IPS-18c (cell line): ENCODE results near the gene F9.

ENCODE experiments used
- H3K4me3 ChIP-seq: 2 replicates; pipeline ENCODE4 v1.7.0; 2013; ENCODE audit warnings: low read depth, mild to moderate bottlenecking, low read length, moderate library complexity; ENCODE audit not compliant: insufficient read depth
- H3K9me3 ChIP-seq: one replicate; pipeline ENCODE4 v1.6.1; 2013; ENCODE audit warnings: mild to moderate bottlenecking, low read length, moderate library complexity; ENCODE audit not compliant: control insufficient read depth, insufficient read depth

Gene F9

GRCh38 chrX:139563251-139563650 is 32.7 kb downstream of the F9 start:
- Histone ChIP-seq H3K4me3 (no peak overlapping the region), H3K9me3 (peaks cover 4% of the 10 kb centered on the region)

- H3K9me3 ChIP-seq, result no peaks in the 10 kb centered on the region
Measured at GRCh38 chrX:139566981-139567380, 36.4 kb downstream of the F9 start.

GRCh38 chrX:139581068-139581467 is 50.5 kb downstream of the F9 start:
- no peak overlapping the region for H3K4me3 ChIP-seq
- H3K9me3 ChIP-seq, result peaks cover 3% of the 10 kb centered on the region

More at GRCh38 chrX:139566981-139567380, 36.4 kb downstream of the F9 start:
- no peak overlapping the region for H3K4me3 ChIP-seq

- Histone ChIP-seq H3K9me3 (peaks cover 3% of the 10 kb centered on the region), H3K4me3 (no peak overlapping the region)
Measured at GRCh38 chrX:139585613-139586012, 55.1 kb downstream of the F9 start.

- peaks cover 5% of the 10 kb centered on the region for H3K9me3 ChIP-seq
- no peak overlapping the region for H3K4me3 ChIP-seq
Measured at GRCh38 chrX:139596068-139596467, 65.5 kb downstream of the F9 start.

GRCh38 chrX:139600105-139600504 is 69.6 kb downstream of the F9 start:
- Histone ChIP-seq H3K4me3 (no peak overlapping the region), H3K9me3 (peaks cover 5% of the 10 kb centered on the region)
